NCI-H2081 treated with DMSO at 0.1 percent for 48 hours (cell line): ENCODE results near the gene CYP46A1.

Source experiments
- DNase-seq: peaks from one replicate; lab custom pipeline; 2025; lab: John Stamatoyannopoulos, UW

Gene CYP46A1

DNA sequence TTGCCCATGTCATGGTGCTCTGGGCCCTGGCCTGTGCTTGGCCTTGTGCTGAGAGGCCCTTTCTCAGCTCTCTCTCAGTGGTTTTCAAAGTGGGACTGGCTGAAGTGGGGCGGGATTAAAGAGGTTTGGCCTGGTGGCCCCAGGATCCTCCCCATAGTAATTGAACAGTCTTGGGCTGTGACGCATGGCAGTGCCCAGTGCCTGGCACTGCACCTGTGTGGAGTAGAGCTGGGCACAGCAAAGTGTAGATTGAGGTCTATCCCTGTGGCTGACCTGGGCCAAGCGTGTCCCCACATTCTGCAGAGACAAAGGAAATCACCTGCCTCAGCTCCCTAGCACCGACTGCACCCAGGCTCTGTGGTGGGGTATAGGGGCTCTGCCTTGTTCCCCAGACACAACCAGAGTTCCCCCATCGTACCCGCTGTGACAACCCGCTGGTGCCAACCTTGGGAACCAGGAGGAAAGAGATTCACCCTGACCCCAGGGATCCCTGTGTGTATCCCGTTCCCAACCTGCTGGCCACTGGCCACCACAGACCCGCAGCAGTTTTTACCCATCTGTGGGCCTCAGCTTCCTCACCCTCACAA lies 9.9 kb upstream of the CYP46A1 start:
- no peak for DNase-seq

DNA sequence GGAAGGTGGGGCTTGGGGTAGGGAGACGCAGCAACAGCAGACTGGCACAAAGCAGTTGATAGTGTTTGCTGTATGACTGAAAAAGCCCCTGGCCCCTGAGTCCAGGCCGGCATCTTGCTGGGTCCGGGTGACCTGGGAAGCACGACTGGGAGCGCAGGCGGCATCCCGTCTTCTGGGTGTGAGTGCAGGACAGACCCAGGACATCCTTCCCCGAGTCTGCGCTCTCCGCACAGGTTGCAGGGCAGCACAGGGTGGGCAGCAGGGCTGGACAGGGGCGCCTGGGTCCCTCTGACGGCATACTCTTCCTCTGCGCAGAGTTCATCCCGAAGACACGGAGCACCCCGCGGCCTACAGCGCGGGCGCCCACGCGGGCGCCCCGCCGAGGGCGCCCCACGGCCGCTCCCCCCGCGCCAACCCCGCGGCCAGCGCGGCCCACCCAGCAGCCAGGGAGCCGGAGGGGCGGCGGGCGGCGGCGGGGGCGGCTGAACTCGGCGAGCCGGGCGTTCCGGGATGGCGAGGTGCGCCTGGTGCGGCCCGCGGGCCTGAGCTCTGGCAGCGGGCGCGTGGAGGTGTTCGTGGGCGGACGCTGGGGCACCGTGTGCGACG lies 9.2 kb upstream of the CYP46A1 start:
- DNase-seq: no peak

- no peak for DNase-seq
Measured at GRCh38 chr14:99675382-99675835, 8.7 kb upstream of the CYP46A1 start.

- DNase-seq: no peak
Measured at GRCh38 chr14:99675951-99676350, 8.1 kb upstream of the CYP46A1 start.

DNA sequence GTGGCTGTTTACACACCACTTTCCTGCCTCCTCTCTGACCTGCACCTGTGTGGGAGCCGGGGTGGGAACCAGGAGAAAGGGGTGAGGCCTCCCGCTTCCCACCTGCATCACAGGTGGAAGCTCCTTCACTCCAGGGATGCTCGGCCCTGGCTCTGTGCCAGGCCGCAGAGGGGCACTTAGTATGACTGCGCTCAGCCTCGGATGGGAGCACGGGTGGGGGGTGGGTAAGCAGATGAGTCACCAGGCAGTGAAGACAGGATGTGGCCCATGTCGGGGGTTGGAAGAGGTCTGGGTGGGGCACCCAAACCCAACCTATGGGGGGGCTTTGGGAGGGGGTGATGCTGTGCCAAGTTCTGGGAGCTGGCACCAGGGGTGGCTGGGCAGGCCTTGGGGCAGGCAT lies 7.4 kb upstream of the CYP46A1 start:
- no peak for DNase-seq

GRCh38 chr14:99677231-99678140 lies 6.6 kb upstream of the CYP46A1 start:
- DNase-seq: no peak

DNA sequence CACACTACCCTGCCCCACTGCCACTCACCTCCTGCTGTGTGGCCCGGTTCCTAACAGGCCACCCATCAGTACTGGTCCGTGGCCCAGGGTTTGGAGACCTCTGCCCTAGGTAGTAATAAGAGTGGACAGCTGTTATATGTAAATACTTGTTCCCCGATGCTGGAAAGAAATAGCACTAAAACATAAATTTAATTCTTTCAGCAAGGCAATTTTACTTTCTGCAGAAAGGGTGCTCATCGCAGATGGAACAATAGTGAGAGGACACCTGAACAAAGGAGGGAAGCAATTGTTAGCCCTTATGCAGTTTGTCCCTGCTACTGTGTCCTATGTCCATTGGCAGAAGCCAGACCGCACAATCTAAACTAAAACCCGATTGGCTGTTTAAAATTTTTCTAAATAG lies 5.9 kb upstream of the CYP46A1 start:
- no peak for DNase-seq

GRCh38 chr14:99679111-99679510 lies 5.0 kb upstream of the CYP46A1 start:
- DNase-seq: no peak

GRCh38 chr14:99679543-99679942 lies 4.6 kb upstream of the CYP46A1 start:
- no peak for DNase-seq

GRCh38 chr14:99679996-99680395 lies 4.1 kb upstream of the CYP46A1 start:
- DNase-seq: no peak

DNA sequence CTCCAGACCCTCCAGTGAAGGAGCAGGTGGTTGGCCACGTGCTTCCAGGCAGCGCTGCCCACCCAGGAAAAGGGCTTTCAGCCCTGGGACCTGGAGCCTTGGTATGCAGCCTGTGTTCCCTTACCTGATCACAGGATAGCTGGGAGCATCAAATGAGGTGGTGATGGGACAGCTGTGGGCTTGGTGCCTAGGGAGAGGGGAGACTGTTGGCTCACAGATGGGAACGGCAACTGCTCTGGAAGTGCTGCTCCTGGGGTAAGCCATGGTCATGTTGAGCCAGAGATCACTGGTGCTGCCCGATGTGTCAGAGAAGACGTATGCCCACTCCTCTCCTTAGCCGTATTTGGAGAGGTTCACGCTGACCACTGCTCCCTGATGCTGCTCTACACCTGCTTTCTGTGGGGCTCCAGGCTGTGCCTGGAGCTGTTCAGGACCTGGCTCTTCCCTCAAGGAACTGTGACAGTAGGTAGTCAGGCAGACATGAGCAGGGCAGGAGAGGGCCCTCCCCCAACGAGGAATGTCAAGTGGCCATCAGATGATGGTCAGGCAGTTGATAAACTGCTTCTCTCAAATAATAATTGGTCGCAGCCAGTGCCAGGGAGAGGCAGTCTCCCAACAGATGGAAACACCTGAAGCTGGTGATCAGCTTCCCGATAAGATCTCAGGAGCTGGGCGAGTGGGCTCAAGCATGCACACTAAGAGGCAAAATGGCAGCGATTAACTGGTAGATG lies 2.8 kb upstream of the CYP46A1 start:
- DNase-seq: no peak

- DNase-seq: no peak
Measured at GRCh38 chr14:99681832-99682148, 2.3 kb upstream of the CYP46A1 start.

- no peak for DNase-seq
Measured at GRCh38 chr14:99682809-99683618, 1.1 kb upstream of the CYP46A1 start.

DNA sequence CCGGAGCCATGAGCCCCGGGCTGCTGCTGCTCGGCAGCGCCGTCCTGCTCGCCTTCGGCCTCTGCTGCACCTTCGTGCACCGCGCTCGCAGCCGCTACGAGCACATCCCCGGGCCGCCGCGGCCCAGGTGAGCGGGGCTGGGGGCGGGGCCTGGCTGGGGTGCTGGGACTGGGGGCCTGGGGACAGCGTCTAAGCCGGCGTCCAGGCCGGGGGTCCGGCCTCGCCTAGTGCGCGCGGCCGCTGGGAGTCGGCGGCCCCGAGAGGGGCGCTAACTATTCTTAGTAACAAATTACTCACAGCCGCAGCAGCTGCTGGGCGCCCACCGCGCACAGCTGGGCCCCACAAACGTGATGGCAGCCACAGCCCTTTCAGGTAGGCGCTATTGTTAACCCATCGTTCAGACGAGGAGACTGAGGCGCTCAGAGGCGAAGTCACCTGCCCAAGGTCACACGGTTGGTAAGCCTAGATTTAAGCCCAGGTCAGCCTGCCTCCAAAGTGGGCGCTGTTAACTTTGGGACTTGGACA lies 374 bp downstream of the CYP46A1 start:
- no peak for DNase-seq

GRCh38 chr14:99685151-99685591 lies 1.1 kb downstream of the CYP46A1 start:
- no peak for DNase-seq

- no peak for DNase-seq
Measured at GRCh38 chr14:99685596-99685995, 1.5 kb downstream of the CYP46A1 start.

GRCh38 chr14:99686557-99687283 lies 2.6 kb downstream of the CYP46A1 start:
- DNase-seq: no peak

- no peak for DNase-seq
Measured at GRCh38 chr14:99687284-99688209, 3.4 kb downstream of the CYP46A1 start.

- no peak for DNase-seq
Measured at GRCh38 chr14:99688210-99688581, 4.1 kb downstream of the CYP46A1 start.

DNA sequence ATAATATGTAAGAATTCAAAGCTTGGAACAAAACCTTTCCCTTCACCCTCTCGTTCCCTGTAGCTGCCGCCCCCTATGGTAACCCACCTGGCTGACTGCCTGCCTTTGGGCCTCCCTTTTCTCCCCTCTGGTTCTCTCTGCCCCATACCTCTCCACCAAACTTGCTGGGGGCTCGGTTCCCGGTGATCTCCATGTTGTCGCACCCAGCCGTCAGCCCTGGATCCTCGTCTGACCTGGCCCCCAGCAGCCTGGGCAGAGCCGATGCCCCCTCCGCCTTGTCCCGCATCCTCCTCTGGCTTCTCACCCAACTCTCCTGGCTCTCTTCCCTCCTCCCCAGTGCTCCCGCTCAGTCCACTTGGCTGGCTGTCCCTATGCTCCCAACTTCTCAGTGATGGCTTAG lies 4.5 kb downstream of the CYP46A1 start:
- no peak for DNase-seq
